Measurements from ENCODE around the gene CCL21.

- no peak for TF ChIP-seq CTCF (IDR thresholded peaks at IDR 0.05)
- TF ChIP-seq REST (IDR thresholded peaks at IDR 0.05; ENCODE audit: insufficient read depth in 1 of 2, low read depth in 2 of 2, low read length in 1 of 2) = no peak
- no peak for TF ChIP-seq POLR2AphosphoS5 (IDR thresholded peaks at IDR 0.05; ENCODE audit: low read depth, low read length)
Measured at GRCh38 chr9:34716711-34717110, 6.8 kb upstream of the CCL21 start.
